HEK293 (cell line): ENCODE results near the gene CCSER1.

Experiments
- SP2 ChIP-seq: fragments of 450-650 bp; formaldehyde crosslinking; IDR thresholded peaks from 2 replicates; pipeline ENCODE4 v1.5.1; 2016; ENCODE audit warnings: missing biosample characterization, missing genetic modification characterization
- ZBTB44 ChIP-seq: fragments of 450-650 bp; IDR thresholded peaks from 2 replicates; pipeline ENCODE4 v1.5.1; 2018; ENCODE audit warnings: missing biosample characterization, mild to moderate bottlenecking, missing genetic modification characterization
- ZNF157 ChIP-seq: fragments of 450-650 bp; formaldehyde crosslinking; IDR thresholded peaks from 2 replicates; pipeline ENCODE4 v1.5.1; 2016; ENCODE audit warnings: missing biosample characterization, missing genetic modification characterization
- ZNF274 ChIP-seq, 2 experiments: fragments of 200-500 bp in 1 of 2; fragments of 450-650 bp in 1 of 2; sonication (Bioruptor generic) in 1 of 2; formaldehyde crosslinking in 1 of 2; IDR thresholded peaks; 2 replicates each; pipeline versions ENCODE4 v1.5.1 to v1.6.1; 2014 to 2016; ENCODE audit warnings: borderline replicate concordance in 1 of 2, inconsistent platforms in 1 of 2, low read length in 1 of 2, missing biosample characterization in 1 of 2, missing genetic modification characterization in 1 of 2
- ZNF324 ChIP-seq: fragments of 450-650 bp; formaldehyde crosslinking; IDR thresholded peaks from 2 replicates; pipeline ENCODE4 v1.5.1; 2016; ENCODE audit warnings: missing biosample characterization, missing genetic modification characterization
- ZNF423 ChIP-seq: fragments of 450-650 bp; formaldehyde crosslinking; IDR thresholded peaks from 2 replicates; pipeline ENCODE4 v1.5.1; 2016; ENCODE audit warnings: missing biosample characterization, missing genetic modification characterization
- ZNF529 ChIP-seq: fragments of 450-650 bp; formaldehyde crosslinking; IDR thresholded peaks from 2 replicates; pipeline ENCODE4 v1.5.1; 2017; ENCODE audit warnings: missing genetic modification characterization, missing biosample characterization; ENCODE audit not compliant: insufficient replicate concordance
- ZNF792 ChIP-seq: fragments of 450-650 bp; formaldehyde crosslinking; IDR thresholded peaks from 2 replicates; pipeline ENCODE4 v1.5.1; 2016; ENCODE audit warnings: missing biosample characterization, missing genetic modification characterization
- TF ChIP-seq, protein P1 (sequence below): fragments of 450-650 bp; formaldehyde crosslinking; IDR thresholded peaks from 2 replicates; pipeline ENCODE4 v1.5.1; 2016; ENCODE audit warnings: missing biosample characterization, missing genetic modification characterization
- TF ChIP-seq, protein P2 (sequence below): fragments of 450-650 bp; formaldehyde crosslinking; optimal IDR thresholded peaks from 2 replicates; pipeline ENCODE3; 2016; ENCODE audit warnings: missing biosample characterization, mild to moderate bottlenecking, missing genetic modification characterization

GRCh38 chr4:90124276-90124675 lies 2.9 kb upstream of the CCSER1 start:
- TF ChIP-seq, protein P1, sequence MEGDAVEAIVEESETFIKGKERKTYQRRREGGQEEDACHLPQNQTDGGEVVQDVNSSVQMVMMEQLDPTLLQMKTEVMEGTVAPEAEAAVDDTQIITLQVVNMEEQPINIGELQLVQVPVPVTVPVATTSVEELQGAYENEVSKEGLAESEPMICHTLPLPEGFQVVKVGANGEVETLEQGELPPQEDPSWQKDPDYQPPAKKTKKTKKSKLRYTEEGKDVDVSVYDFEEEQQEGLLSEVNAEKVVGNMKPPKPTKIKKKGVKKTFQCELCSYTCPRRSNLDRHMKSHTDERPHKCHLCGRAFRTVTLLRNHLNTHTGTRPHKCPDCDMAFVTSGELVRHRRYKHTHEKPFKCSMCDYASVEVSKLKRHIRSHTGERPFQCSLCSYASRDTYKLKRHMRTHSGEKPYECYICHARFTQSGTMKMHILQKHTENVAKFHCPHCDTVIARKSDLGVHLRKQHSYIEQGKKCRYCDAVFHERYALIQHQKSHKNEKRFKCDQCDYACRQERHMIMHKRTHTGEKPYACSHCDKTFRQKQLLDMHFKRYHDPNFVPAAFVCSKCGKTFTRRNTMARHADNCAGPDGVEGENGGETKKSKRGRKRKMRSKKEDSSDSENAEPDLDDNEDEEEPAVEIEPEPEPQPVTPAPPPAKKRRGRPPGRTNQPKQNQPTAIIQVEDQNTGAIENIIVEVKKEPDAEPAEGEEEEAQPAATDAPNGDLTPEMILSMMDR (tag by site-specific recombination), result no peak
- TF ChIP-seq, protein P2, sequence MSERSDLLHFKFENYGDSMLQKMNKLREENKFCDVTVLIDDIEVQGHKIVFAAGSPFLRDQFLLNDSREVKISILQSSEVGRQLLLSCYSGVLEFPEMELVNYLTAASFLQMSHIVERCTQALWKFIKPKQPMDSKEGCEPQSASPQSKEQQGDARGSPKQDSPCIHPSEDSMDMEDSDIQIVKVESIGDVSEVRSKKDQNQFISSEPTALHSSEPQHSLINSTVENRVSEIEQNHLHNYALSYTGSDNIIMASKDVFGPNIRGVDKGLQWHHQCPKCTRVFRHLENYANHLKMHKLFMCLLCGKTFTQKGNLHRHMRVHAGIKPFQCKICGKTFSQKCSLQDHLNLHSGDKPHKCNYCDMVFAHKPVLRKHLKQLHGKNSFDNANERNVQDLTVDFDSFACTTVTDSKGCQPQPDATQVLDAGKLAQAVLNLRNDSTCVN, result no peak
- TF ChIP-seq ZNF792 (tag by site-specific recombination) (no peak), ZBTB44 (tag by site-specific recombination) (no peak), ZNF274 (IDR thresholded peaks at IDR 0.05; ENCODE audit: low read length) (no peak), ZNF274 (tag by site-specific recombination; IDR thresholded peaks at IDR 0.05; ENCODE audit: borderline replicate concordance) (no peak), ZNF157 (tag by site-specific recombination) (no peak), ZNF423 (tag by site-specific recombination) (no peak), ZNF529 (no peak), ZNF324 (tag by site-specific recombination) (no peak), SP2 (tag by site-specific recombination) (no peak)
